ENCODE data around the gene SPEG.

The SPEG gene

GRCh38 chr2:219465659-219466561, 31.3 kb downstream of the SPEG start:
- DNase-seq: no peak

- no peak for DNase-seq
Observed at GRCh38 chr2:219466816-219467735, 32.4 kb downstream of the SPEG start.

GRCh38 chr2:219467736-219468075, 33.1 kb downstream of the SPEG start:
- no peak for DNase-seq

GRCh38 chr2:219468410-219469185, 34.0 kb downstream of the SPEG start:
- no peak for DNase-seq

- DNase-seq: no peak
Observed at GRCh38 chr2:219469186-219469724, 34.6 kb downstream of the SPEG start.

DNA sequence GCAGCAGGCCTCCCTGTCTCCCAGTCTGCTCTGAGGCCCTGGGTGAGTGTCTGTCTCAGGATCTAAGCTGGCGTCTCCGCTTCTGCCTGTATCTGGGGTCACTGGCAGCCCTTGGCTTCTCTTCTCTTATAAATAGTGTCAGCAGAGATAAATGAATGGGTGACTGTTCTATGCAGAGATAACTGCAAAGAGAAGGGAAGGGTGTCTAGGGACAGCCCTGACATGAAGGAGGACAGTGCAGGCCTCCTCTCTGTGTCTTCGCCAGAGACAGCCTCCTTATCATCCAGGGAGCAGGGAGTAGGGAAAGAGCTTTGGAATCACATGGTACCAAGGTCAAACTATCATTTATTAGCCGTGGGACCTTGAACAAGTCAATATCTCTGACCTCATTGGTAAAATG, 35.8 kb downstream of the SPEG start:
- DNase-seq: no peak

GRCh38 chr2:219471476-219472371, 37.1 kb downstream of the SPEG start:
- DNase-seq: no peak

DNA sequence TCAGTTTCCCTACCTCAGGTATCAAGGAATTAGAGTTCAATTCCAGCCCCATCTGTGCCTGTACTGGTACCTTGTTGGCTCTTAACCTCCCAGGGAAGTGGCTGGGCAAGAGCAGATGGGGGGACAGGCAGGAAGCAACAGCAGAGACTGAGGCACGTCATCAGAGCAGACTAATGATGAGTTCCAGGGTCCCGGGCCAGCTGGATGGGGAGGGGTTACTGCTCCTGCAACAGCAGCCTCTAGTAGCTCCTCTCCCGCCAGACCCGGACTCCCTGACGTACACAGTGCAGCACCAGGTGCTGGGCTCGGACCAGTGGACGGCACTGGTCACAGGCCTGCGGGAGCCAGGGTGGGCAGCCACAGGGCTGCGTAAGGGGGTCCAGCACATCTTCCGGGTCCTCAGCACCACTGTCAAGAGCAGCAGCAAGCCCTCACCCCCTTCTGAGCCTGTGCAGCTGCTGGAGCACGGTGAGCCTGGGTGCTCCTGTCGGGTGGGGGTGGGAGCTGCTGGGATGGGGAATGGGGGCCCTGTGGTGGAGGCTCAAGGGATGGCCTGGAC, 38.1 kb downstream of the SPEG start:
- no peak for DNase-seq

DNA sequence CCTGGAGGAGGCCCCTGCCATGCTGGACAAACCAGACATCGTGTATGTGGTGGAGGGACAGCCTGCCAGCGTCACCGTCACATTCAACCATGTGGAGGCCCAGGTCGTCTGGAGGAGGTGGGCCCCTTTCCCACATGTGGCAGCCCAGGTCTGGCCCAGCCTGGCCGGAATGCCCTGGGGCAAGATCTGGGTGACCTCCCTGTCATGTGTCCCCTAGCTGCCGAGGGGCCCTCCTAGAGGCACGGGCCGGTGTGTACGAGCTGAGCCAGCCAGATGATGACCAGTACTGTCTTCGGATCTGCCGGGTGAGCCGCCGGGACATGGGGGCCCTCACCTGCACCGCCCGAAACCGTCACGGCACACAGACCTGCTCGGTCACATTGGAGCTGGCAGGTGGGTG, 38.9 kb downstream of the SPEG start:
- no peak for DNase-seq

DNA sequence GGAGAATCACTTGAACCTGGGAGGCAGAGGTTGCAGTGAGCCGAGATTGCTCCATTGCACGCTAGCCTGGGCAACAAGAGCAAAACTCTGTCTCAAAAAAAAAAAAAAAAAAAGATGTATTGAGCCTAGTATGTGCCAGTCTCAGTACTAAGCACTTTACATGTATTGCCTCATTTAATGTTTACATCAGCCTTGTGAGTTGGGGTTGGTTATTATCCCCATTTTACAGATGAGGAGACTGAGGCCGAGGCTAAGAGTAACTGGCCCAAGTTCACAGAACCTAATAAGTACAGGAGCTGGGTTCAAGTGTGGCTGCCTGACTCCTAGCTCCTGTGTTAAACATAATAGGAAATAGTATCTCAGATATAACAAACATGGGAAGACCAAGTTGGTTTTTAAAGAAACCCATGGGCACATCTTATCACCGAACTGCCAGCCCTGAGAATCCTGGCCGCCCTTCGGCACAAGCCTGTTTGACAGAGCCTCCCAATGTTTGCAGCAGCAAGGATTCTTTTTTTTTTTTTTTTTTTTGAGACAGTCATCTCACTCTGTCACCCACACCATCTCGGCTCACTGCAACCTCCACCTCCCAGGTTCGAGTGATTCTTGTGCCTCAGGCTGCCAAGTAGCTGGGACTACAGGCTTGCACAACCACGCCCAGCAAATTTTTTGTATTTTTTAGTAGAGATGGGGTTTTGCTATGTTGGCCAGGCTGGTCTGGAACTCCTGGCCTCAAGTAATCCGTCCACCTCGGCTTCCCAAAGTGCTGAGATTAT, 39.8 kb downstream of the SPEG start:
- no peak for DNase-seq

DNA sequence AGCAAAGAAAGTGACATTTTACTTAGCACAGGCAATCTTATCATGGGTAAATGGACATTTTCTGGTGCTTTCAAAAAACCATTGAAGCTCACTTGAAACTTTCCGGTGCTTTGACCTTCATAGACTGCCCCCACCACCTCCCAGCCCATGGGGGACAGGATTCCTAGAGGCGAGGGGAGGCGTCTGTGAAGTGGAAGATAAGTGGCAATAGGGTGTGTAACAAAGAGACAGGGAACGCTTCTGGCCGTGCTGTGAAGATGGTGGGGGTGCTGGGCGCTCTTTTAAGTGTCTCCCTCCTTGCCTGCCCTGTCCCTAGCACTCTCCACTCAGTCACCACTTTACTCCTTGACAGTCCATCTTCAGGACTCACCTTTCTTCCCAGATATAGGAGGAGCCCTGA, 40.6 kb downstream of the SPEG start:
- no peak for DNase-seq

DNA sequence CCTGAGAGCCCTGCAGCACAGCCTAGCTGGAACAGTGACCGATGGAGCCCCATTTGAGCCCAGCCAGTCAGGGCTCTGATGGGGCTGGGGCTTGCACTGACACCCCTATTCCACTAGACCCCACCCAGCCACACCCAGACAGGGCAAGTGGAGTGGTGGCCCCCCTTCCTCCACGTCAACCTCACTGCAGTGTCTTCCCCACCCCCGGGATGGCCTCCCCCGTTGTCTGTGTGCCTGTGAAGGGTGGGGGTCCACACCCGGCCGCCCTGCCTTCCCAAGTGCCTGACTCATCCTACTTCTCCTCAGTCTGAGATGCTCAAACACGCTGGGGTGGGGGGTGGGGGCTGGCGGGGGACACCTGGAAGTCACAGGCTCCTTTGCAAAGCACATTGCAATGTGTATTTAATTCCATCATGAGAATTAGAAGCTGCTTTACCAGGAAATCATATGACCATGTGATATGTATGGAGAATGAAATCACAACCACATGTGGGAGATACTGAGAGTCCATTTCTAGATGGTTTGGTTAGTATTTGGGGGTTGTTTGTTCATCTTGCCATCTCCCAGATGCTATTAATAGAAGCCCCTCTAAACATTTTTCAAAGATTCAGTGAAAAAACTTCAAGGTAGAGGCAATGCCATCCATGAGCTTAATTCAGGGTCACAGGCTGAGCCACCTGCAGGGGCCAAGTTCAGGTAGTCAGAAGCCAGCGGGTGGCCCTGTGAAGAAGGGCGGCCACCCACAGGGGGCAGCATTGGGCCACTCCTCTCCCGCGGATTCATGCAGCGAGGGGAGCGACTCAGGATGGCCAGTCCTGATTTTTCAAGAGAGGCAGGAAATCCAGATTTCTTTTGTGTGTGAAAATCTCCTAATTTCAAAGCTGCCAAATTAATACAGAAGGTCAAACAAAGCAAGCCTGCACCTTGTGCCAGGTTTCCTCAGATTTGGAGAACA, 41.3 kb downstream of the SPEG start:
- no peak for DNase-seq

- DNase-seq: no peak
Observed at GRCh38 chr2:219476652-219477151, 42.1 kb downstream of the SPEG start.

GRCh38 chr2:219477179-219477578, 42.5 kb downstream of the SPEG start:
- no peak for DNase-seq

- DNase-seq: no peak
Observed at GRCh38 chr2:219477815-219478214, 43.2 kb downstream of the SPEG start.

DNA sequence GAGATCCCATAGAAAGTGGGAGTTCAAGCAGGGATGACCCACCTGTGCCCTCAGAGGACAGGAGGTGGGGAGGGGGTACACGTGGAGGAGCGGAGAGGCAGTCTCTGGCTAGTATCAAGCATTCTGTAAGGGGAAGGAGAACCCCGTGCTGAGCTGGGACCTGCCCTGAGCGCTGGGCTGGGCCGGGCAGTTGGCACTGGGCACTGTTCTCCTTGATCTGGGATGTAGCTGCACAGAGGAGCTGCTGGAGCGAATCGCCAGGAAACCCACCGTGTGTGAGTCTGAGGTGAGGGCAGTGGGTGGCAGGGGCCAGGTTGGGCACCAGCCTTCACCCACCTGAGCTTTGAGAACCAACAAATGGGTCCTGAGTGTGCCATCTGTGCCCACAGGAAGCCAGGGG, 44.3 kb downstream of the SPEG start:
- DNase-seq: no peak

DNA sequence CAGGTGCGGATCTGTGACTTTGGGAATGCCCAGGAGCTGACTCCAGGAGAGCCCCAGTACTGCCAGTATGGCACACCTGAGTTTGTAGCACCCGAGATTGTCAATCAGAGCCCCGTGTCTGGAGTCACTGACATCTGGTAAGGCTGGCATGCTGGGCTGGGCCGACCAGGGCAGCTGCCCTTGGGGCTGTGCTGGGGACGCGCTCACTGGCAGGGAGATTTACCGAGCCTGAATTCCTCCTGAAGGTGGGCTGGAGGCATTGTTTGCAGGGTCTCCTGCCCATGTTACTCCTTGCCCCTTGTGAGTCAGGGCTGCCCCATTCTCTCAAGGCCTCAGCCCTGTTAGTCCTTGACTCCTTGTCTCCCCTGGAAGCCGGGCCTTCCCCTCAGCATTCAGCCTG, 45.4 kb downstream of the SPEG start:
- DNase-seq: no peak

- DNase-seq: no peak
Observed at GRCh38 chr2:219482674-219483405, 48.2 kb downstream of the SPEG start.

Measured in NCI-H1048 (cell line).